ENCODE measurements around the gene PTN. TPM values are rescaled to one million over a fixed set of nuclear protein-coding genes. Genes with fewer than 3 reads are reported as not detected.

The PTN gene
- total RNA-seq, 1 experiment from 2014 or later = 0.13 TPM

GRCh38 chr7:137342828-137343261, 688 bp downstream of the PTN start:
- no peak overlapping the region for H3K27ac ChIP-seq (ENCODE audit: low read length)
- in situ Hi-C loops (cut with HindIII; ENCODE audit: low pct_unique_long_range_greater_than_20kb, low sequenced_read_pairs) = no loop called here
- POLR2A ChIA-PET = no interaction called here
- no peaks in the 10 kb centered on the region for H3K4me1 ChIP-seq (ENCODE audit: control insufficient read depth, insufficient read depth, low read length)
- DNase-seq (ENCODE audit: low read depth, low spot score) (no peak), ATAC-seq (peak; percentile 34; the same call in 1 of the 2 replicates)
- no peaks in the 10 kb centered on the region for H3K9me3 ChIP-seq (ENCODE audit: control insufficient read depth, insufficient read depth, low read depth, low read length)
- no peaks in the 10 kb centered on the region for H3K36me3 ChIP-seq (ENCODE audit: control insufficient read depth, insufficient read depth, low read length)
- H3K4me3 ChIP-seq (ENCODE audit: low read depth in 2 of 2, low read length in 2 of 2) = peak overlapping the region; percentile 30 to 43
- intact Hi-C loops (cut with micrococcal nuclease; ENCODE audit: unreplicated experiment) = no loop called here
- CTCF ChIA-PET = no interaction called here
- no TSS peak for BruUV-seq (replicated peaks)
- TF ChIP-seq, protein P1, sequence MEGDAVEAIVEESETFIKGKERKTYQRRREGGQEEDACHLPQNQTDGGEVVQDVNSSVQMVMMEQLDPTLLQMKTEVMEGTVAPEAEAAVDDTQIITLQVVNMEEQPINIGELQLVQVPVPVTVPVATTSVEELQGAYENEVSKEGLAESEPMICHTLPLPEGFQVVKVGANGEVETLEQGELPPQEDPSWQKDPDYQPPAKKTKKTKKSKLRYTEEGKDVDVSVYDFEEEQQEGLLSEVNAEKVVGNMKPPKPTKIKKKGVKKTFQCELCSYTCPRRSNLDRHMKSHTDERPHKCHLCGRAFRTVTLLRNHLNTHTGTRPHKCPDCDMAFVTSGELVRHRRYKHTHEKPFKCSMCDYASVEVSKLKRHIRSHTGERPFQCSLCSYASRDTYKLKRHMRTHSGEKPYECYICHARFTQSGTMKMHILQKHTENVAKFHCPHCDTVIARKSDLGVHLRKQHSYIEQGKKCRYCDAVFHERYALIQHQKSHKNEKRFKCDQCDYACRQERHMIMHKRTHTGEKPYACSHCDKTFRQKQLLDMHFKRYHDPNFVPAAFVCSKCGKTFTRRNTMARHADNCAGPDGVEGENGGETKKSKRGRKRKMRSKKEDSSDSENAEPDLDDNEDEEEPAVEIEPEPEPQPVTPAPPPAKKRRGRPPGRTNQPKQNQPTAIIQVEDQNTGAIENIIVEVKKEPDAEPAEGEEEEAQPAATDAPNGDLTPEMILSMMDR (IDR thresholded peaks at IDR 0.05) = no peak
- TF ChIP-seq REST (IDR thresholded peaks at IDR 0.05; ENCODE audit: insufficient read depth in 1 of 2, low read depth in 2 of 2, low read length in 1 of 2) (no peak), SIN3A (IDR thresholded peaks at IDR 0.05; ENCODE audit: borderline replicate concordance, insufficient read depth, low read depth, low read length) (no peak)
- H3K27me3 ChIP-seq (ENCODE audit: control insufficient read depth, insufficient read depth, low read length) = peaks cover 3% of the 10 kb centered on the region; the same call in 1 of the 2 replicates

DNA sequence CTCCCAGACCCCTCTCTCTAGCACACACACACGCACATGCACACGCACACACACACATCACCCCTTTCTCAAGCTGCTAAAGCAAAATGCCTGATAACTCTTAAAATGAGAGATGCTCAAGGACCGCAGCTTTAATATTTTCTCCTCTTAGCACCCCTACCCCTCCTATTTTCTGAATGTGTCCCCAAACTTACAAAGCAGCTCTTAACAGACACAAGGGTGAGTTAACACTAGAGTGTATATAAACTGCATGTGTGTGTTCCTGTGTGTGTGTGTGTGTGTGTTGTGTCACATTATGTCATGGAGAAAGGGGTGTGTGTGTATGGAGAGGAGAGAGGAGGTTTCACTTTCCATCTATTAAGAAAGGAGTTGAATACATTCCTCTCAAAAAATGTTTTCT, 1.3 kb downstream of the PTN start:
- CTCF ChIA-PET = no interaction called here
- Histone ChIP-seq H3K9me3 (ENCODE audit: control insufficient read depth, insufficient read depth, low read depth, low read length) (no peaks in the 10 kb centered on the region), H3K27me3 (ENCODE audit: control insufficient read depth, insufficient read depth, low read length) (peaks cover 3% of the 10 kb centered on the region; the same call in 1 of the 2 replicates), H3K4me1 (ENCODE audit: control insufficient read depth, insufficient read depth, low read length) (no peaks in the 10 kb centered on the region), H3K27ac (ENCODE audit: low read length) (no peak overlapping the region), H3K4me3 (ENCODE audit: low read depth in 2 of 2, low read length in 2 of 2) (no peak overlapping the region), H3K36me3 (ENCODE audit: control insufficient read depth, insufficient read depth, low read length) (no peaks in the 10 kb centered on the region)
- TF ChIP-seq REST (IDR thresholded peaks at IDR 0.05; ENCODE audit: insufficient read depth in 1 of 2, low read depth in 2 of 2, low read length in 1 of 2) = no peak
- TF ChIP-seq, protein P1 (IDR thresholded peaks at IDR 0.05) = no peak
- TF ChIP-seq TCF7L2 (IDR thresholded peaks at IDR 0.05; ENCODE audit: low read depth, low read length) = no peak
- no peak for TF ChIP-seq SIN3A (IDR thresholded peaks at IDR 0.05; ENCODE audit: borderline replicate concordance, insufficient read depth, low read depth, low read length)
- TF ChIP-seq POLR2AphosphoS5 (IDR thresholded peaks at IDR 0.05; ENCODE audit: low read depth, low read length) = no peak
- in situ Hi-C loops (cut with HindIII; ENCODE audit: low pct_unique_long_range_greater_than_20kb, low sequenced_read_pairs) = no loop called here
- POLR2A ChIA-PET = no interaction called here
- DNase-seq (ENCODE audit: low read depth, low spot score) = no peak
- no peak for ATAC-seq
- intact Hi-C loops (cut with micrococcal nuclease; ENCODE audit: unreplicated experiment) = no loop called here
- BruUV-seq (replicated peaks) = no TSS peak

All from Panc1 (cell line).